ENCODE measurements around the gene IP6K3.

IP6K3 gene

GRCh38 chr6:33778444-33779121 is 31.9 kb upstream of the IP6K3 start:
- no peak for DNase-seq (ENCODE audit: low read depth in 2 of 3, low spot score in 1 of 3)

GRCh38 chr6:33777398-33778388 is 31.0 kb upstream of the IP6K3 start:
- no peak for DNase-seq (ENCODE audit: low read depth in 2 of 3, low spot score in 1 of 3)

GRCh38 chr6:33776764-33777163 is 30.1 kb upstream of the IP6K3 start:
- DNase-seq (ENCODE audit: low read depth in 2 of 3, low spot score in 1 of 3), result no peak

DNA sequence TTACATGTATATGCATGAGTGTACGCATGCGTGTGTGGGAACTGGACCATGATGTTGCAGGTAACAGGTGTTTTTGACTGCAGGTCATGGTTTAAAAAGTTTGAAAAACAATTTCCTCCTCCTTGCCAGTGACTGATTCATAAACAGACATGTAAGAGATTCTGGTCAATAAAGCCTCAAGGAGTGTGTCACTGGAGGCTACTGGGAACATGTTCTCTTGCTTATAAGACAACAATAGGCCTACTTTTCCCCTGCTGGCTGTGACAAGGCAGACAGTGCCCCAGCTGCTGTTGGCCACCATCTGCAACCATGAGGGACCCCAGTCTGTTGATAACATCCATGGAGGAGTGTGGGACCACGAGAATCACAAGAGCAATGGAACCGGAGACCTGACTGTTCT is 29.5 kb upstream of the IP6K3 start:
- no peak for DNase-seq (ENCODE audit: low read depth in 2 of 3, low spot score in 1 of 3)

GRCh38 chr6:33774774-33775173 is 28.1 kb upstream of the IP6K3 start:
- no peak for DNase-seq (ENCODE audit: low read depth in 2 of 3, low spot score in 1 of 3)

- no peak for DNase-seq (ENCODE audit: low read depth in 2 of 3, low spot score in 1 of 3)
These were observed 26.3 kb upstream of the IP6K3 start for GRCh38 chr6:33772902-33773472.

GRCh38 chr6:33772082-33772830 is 25.6 kb upstream of the IP6K3 start:
- no peak for DNase-seq (ENCODE audit: low read depth in 2 of 3, low spot score in 1 of 3)

- DNase-seq (ENCODE audit: low read depth in 2 of 3, low spot score in 1 of 3), result peak; percentile 35 to 53 (median 38)
These were observed 24.7 kb upstream of the IP6K3 start for GRCh38 chr6:33771146-33772081.

GRCh38 chr6:33770833-33771145 is 24.1 kb upstream of the IP6K3 start:
- DNase-seq (ENCODE audit: low read depth in 2 of 3, low spot score in 1 of 3), result no peak

GRCh38 chr6:33770124-33770832 is 23.6 kb upstream of the IP6K3 start:
- no peak for DNase-seq (ENCODE audit: low read depth in 2 of 3, low spot score in 1 of 3)

GRCh38 chr6:33769248-33769821 is 22.6 kb upstream of the IP6K3 start:
- no peak for DNase-seq (ENCODE audit: low read depth in 2 of 3, low spot score in 1 of 3)

GRCh38 chr6:33768644-33769120 is 22.0 kb upstream of the IP6K3 start:
- peak; percentile 54 to 77 (median 68) for DNase-seq (ENCODE audit: low read depth in 2 of 3, low spot score in 1 of 3)

- DNase-seq (ENCODE audit: low read depth in 2 of 3, low spot score in 1 of 3), result no peak
These were observed 20.5 kb upstream of the IP6K3 start for GRCh38 chr6:33766921-33767907.

DNA sequence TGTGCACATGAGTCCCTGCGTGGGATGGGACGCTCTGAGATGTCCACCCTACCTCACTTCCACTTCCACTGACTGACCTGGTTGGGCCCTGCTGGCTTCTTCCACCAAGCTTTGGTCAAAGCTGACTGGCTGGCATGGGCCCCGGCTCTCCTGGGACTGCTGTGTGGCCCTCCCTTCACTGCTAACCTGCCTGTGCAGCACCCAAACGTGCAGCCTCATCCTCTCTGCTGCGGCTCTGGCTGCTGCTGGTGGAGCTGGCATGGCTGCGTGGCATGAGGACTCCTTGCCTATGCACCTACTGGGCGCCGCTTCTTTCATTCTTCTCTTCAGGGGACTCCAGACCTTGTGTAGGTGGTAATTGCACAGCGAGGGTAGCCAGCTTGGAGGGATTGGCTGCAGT is 18.7 kb upstream of the IP6K3 start:
- DNase-seq (ENCODE audit: low read depth in 2 of 3, low spot score in 1 of 3), result no peak

GRCh38 chr6:33764036-33764435 is 17.3 kb upstream of the IP6K3 start:
- no peak for DNase-seq (ENCODE audit: low read depth in 2 of 3, low spot score in 1 of 3)

- no peak for DNase-seq (ENCODE audit: low read depth in 2 of 3, low spot score in 1 of 3)
These were observed 16.8 kb upstream of the IP6K3 start for GRCh38 chr6:33763483-33763882.

DNA sequence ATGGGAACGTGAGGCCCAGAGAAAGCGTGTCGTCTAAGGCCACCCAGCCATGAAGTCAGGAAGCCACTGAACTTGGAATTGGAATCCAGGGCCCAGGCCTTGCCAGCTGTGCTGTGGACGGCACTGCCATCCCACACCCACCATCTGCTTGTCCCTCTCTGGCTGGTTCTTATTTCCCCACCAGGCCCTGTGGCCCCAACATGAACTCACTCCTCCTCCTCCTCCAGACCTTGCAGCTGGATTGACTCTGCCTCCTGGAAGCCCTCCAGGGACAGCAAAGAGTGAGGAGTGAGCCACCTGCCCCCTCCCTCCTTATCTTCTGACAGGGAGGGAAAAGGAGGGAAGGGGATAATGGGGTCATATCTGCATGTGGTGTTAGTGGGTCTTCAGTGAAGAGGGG is 16.0 kb upstream of the IP6K3 start:
- DNase-seq (ENCODE audit: low read depth in 2 of 3, low spot score in 1 of 3), result no peak

All from stimulated activated CD4-positive, alpha-beta T cell treated with anti-CD3 and anti-CD28 coated beads, Interleukin-12 subunit alpha, Interleukin-12 subunit beta, amount 100 ng/mL, for 48 hours (primary cell).